Gastrocnemius medialis (tissue), 4 donors: ENCODE data around the gene OSBPL10.

Experiments
- CTCF ChIP-seq, 5 experiments: fragments of 450-650 bp in 3 of 5; fragments of 200-600 bp in 2 of 5; sonication (generic) in 2 of 5; IDR thresholded peaks in 4 of 5; conservative IDR thresholded peaks in 1 of 5; 1 replicate in 4 of 5; 2 replicates in 1 of 5; pipeline ENCODE4 v1.5.1; 2016 to 2019; ENCODE audit warnings: antibody characterized with exemption in 5 of 5, mild to moderate bottlenecking in 3 of 5, moderate library complexity in 3 of 5
- POLR2A ChIP-seq, 2 donors: fragments of 450-650 bp; IDR thresholded peaks; one replicate each; pipeline ENCODE4 v1.6.1; 2017; ENCODE audit warnings: antibody characterized with exemption in 2 of 2, mild to moderate bottlenecking in 2 of 2, moderate library complexity in 2 of 2

- no peak for TF ChIP-seq CTCF (IDR thresholded peaks at IDR 0.05 in 4 of 5, conservative IDR thresholded peaks at IDR 0.05 in 1 of 5)
- TF ChIP-seq POLR2A (IDR thresholded peaks at IDR 0.05): no peak
Measured at GRCh38 chr3:31909455-31909854, 71.6 kb downstream of the OSBPL10 start.
